ENCODE measurements around the gene NTN3.
"Not testable (repeated sequence)": the region's sequence is repeated elsewhere in the genome, so short reads cannot be mapped to it uniquely, and the experiment has no call there.

Gene NTN3

DNA sequence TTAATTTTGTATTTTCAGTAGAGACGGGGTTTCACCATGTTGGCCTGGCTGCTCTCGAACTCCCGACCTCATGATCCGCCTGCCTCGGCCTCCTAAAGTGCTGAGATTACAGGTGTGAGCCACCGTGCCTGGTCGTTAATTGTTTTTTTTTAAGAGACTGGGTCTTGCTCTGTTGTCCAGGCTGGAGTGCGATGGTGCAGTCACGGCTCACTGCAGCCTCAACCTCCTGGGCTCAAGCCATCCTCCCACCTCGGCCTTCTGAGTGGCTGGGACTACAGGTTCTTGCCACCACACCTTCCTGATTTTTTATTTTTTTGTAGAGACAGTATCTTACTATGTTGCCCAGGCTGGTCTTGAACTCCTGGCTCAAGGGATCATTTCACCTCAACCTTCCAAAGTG, 8.9 kb downstream of the NTN3 start:
- not testable (repeated sequence) for DNase-seq (ENCODE audit: low spot score)

GRCh38 chr16:2480948-2481347, 9.9 kb downstream of the NTN3 start:
- no peak for DNase-seq (ENCODE audit: low spot score)

DNA sequence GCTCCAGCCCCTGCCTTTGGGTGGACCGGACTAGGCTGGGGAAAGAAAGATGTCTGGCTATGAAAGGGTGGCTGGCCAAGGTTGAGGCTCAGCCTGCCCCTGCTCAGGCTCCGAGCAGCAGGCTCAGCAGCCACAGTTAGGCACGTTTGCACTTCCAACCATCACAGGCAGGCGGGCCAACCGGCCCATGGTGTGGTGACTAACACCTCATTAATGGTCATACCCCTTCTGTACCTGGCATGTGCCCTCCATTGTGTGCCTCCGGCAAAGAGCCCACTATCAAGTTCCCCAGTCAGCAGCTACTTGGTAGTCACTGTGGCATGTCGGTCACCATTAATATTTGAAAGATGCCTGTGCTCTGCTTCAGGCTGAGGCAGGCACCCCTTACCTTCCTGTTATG, 10.6 kb downstream of the NTN3 start:
- no peak for DNase-seq (ENCODE audit: low spot score)

- peak; percentile 38 for DNase-seq (ENCODE audit: low spot score)
Measured at GRCh38 chr16:2482249-2482648, 11.2 kb downstream of the NTN3 start.

DNA sequence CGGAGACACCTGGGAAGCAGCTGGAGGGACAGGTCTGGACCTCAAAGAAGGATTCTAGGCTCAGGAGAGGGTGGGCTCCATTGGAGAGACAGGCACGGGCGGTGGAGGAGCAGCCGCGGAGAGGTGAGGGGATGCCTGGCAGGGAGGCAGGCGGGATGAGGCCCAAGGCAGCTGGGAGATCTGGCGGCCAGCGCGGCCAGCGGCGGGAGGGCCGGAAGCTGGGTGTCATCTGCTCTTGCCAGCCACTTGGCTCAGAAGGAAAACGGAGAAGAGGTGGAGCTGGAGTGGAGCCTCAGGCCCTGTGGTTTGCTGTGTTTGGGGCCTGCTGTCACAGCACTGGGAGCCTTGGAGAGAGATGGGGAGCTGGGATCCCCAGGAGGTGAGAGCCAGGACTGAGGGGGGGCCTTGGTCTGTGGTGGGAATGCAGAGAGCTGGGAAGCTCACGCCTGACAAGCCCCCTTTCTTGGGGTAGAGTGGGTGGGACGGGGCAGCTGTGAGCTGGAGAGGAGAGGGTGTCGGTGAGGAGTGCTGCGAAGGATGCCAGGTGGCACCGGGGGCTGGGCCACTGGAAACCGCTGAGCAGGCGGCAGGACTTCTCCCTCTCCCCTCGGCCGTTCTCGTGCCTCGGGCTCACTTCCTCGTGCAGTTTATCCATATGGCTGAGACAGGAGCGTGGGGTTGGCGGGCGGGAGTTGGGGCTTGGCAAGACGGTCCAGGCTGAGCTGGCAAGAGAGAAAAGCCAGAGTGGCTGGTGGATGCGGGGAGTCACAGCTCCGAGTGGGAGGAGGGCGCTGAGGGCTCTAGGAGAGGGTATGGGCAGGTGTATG, 11.8 kb downstream of the NTN3 start:
- no peak for DNase-seq (ENCODE audit: low spot score)

DNA sequence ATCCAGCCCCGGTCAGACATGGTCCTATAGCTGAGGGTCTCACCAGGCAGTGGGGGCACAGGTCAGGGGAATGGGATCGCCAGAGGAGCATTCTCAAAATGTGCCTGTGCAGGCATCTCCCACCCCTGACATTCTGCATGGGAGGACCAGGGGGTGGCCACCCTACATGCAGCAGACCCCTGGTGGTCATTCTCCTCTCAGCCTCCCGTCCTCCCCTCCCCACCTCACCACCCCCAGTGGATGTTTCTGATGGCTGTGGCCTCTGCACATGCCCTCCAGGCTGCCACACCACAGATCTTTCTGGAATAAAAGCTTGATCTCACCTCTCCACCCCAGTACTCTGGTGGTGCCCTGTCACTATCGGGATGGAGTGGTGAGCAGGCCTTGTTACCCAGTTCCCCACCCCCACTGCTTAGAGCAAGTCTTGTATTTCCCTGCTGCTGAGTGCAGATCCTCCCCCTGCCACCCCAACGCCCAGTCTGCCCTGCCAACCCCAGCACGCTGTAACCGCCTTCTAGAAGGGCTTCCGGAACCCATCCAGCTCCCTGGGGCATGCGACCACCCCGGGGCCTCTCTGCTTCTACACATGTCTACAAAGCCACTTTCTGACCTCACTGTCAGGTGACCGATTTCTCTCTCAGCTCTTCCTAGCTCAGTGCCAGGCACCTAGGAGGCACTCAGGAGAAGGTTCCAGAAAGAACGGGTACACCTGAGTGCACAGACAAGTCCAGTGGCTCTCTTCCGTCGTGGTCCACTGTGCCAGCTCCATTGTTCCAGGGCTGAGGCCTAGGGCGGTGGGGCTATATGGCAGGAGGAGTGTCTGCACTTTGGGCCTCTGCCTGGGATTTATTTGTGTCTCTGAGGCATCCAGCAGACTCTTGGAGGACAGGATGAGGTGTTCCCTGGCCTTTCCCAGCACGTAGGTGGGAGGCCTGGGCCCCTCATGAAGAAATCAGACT, 13.1 kb downstream of the NTN3 start:
- DNase-seq (ENCODE audit: low spot score): no peak

- no peak for DNase-seq (ENCODE audit: low spot score)
Measured at GRCh38 chr16:2484898-2485508, 13.9 kb downstream of the NTN3 start.

DNA sequence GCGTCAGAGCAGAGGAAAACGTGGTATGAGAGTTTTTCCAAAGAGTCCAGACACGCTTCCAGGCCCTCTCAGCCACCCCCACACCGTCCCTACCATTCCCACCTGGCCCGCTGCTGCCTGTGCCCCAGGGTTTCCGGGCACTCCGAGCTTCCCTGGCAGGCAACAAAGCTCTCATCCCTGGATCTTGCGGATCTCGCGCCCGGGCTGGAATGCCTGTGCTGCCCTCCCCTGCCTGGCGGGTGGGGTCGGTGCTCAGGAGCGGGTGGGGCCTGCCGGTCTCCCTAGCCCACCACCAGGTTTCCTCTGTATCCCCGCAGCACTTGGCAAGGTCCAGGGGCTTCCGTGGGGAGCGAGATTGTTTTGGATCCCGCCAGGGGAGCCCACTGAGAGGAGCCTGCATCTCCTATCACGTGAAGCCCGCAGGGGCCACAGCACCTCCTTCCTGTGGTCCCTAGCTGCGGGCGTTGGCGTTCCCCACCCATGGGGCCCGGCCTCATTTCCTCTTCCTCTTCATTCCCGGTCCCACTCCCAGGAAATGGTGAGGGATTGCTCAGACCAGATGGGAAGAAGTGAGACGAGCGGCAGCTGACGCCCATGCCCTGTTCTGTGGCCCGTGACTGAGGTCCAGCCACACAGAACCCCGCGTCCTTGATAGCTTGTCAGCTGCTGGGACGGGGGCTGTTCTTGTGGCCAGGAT, 14.9 kb downstream of the NTN3 start:
- DNase-seq (ENCODE audit: low spot score): no peak

- DNase-seq (ENCODE audit: low spot score): peak; percentile 84
Measured at GRCh38 chr16:2486645-2487516, 15.8 kb downstream of the NTN3 start.

- no peak for DNase-seq (ENCODE audit: low spot score)
Measured at GRCh38 chr16:2487517-2487842, 16.4 kb downstream of the NTN3 start.

- DNase-seq (ENCODE audit: low spot score): no peak
Measured at GRCh38 chr16:2487903-2488531, 16.9 kb downstream of the NTN3 start.

GRCh38 chr16:2489581-2489980, 18.5 kb downstream of the NTN3 start:
- DNase-seq (ENCODE audit: low spot score): no peak

- DNase-seq (ENCODE audit: low spot score): no peak
Measured at GRCh38 chr16:2490190-2491105, 19.4 kb downstream of the NTN3 start.

DNA sequence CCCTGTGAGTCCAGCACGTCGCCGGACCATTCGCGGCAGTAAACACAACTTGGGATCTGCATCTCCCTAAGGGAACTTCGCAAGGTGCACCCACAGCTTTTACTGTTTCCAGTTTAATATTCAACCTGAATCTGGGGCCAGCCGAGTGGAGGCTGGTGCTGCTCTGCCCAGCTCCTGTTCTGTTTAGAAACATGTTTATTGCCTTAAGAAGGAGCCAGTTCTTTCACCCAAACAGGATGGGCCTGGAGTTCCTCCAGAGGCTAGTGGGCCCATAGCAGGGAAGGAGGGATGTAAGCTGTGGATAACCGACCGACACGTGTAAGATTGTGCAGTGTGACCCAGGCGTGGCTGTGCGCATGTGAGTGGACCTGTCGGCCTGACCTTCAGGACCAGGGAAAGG, 21.2 kb downstream of the NTN3 start:
- DNase-seq (ENCODE audit: low spot score): no peak

DNA sequence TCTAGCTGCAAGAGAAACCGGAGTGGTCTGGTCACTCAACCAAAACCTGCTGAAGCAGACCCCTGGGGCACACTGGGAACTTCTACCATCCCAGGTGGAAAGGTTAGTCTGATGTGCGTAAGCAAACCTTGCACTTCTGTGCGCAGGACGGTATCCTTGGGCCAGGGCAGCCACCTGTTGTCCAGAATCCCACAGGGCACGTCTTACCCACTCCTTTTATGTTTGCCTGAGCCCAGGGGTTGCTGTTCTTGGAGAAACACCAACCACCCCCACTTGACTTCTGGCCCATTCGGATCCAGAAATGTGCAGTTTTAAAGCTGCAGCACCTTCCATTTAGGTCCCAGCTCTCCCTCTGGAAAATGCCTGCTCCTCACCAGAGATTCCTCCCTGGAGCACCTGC, 22.5 kb downstream of the NTN3 start:
- no peak for DNase-seq (ENCODE audit: low spot score)

DNA sequence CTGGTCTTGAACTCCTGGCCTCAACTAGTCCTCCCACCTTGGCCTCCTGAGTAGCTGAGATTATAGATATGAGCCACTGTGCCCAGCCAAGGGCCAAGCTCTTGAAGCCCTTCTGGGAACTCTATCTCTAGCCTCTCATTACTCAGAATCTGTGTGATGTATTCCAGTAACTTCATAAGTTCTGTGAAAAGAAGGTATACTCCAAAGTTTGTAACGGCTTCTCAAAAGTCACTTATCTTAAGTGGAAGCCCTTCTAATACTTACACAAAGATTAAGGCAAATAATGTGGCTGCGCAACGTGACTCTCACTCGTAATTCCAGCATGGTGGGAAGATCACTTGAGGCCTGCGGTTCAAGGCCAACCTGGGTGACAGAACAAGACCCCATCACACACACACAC, 23.5 kb downstream of the NTN3 start:
- DNase-seq (ENCODE audit: low spot score): peak; percentile 42

DNA sequence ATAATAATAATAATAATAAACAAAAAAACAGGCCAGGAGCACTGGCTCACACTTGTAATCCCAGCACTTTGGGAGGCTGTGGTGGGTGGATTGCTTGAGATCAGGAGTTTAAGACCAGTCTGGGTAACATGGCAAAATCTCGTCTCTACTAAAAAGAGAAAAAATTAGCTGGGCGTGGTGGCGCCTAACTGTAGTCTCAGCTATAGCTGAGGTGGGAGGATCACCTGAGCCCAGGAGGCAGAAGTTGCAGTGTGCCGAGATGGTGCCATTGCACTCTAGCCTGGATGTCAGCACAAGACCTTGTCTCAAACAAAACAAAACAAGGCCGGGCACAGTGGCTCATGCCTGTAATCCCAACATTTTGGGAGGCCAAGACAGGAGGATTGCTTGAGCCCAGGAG, 23.9 kb downstream of the NTN3 start:
- no peak for DNase-seq (ENCODE audit: low spot score)

- no peak for DNase-seq (ENCODE audit: low spot score)
Measured at GRCh38 chr16:2496223-2497115, 25.4 kb downstream of the NTN3 start.

Data from hematopoietic multipotent progenitor cell treated with erythropoietin and hydrocortisone succinate and interleukin-3 and kit ligand, for 15 days (in vitro differentiated cells).